ENCODE data around the gene TUBA1C. TPM values are rescaled to one million over a fixed set of nuclear protein-coding genes. Genes with fewer than 3 reads are reported as not detected.

The TUBA1C gene
- total RNA-seq, 2 donors from 2014 or later, result 600 to 684 TPM

DNA sequence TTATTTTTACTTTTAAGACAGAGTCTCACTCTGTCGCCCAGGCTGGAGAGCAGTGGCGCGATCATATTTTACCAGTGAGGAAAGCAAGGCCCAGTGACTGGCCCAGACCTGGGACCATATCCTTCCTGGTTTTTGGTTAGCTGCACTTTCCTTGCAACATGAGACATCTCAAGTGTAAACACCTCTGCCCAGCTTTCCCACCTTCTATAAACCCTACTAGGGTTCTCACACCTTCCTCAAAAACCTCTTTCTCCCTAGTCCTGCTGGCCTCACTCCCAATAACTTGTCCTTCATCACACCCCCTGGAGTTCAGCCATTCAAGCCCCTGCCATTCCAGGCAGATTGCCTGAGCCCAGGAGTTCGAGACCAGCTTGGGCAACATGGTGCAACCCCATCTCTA is 19.8 kb downstream of the TUBA1C start:
- H3K4me3 Mint-ChIP-seq, result no peak overlapping the region
- H3K27ac Mint-ChIP-seq, result no peak overlapping the region
- H3K4me1 ChIP-seq (ENCODE audit: control insufficient read depth, insufficient read depth, low read length), result peaks cover 5% of the 10 kb centered on the region
- peak; percentile 48 for DNase-seq
- H3K9me3 Mint-ChIP-seq, result peaks cover 5% of the 10 kb centered on the region
- peaks cover 19% of the 10 kb centered on the region for H3K4me1 Mint-ChIP-seq
- no peaks in the 10 kb centered on the region for H3K36me3 Mint-ChIP-seq (ENCODE audit: low read depth)
- no peak overlapping the region for H3K9ac ChIP-seq (ENCODE audit: extremely low read depth, low read length, poor library complexity, severe bottlenecking)
- no peak overlapping the region for H3K27ac ChIP-seq (ENCODE audit: low read depth, low read length)
- 92 to 93% methylated on average over 4 of the region's 4 CpGs for WGBS, 2 experiments (ENCODE audit: insufficient coverage in 1 of 2, insufficient read length in 1 of 2)
- peaks cover 19% of the 10 kb centered on the region for H3K27me3 Mint-ChIP-seq (ENCODE audit: insufficient read depth)
- H3K4me3 ChIP-seq (ENCODE audit: low read length), result no peak overlapping the region
- H3K9me3 ChIP-seq (ENCODE audit: control insufficient read depth, low read length), result no peaks in the 10 kb centered on the region
- TF ChIP-seq, protein P1, sequence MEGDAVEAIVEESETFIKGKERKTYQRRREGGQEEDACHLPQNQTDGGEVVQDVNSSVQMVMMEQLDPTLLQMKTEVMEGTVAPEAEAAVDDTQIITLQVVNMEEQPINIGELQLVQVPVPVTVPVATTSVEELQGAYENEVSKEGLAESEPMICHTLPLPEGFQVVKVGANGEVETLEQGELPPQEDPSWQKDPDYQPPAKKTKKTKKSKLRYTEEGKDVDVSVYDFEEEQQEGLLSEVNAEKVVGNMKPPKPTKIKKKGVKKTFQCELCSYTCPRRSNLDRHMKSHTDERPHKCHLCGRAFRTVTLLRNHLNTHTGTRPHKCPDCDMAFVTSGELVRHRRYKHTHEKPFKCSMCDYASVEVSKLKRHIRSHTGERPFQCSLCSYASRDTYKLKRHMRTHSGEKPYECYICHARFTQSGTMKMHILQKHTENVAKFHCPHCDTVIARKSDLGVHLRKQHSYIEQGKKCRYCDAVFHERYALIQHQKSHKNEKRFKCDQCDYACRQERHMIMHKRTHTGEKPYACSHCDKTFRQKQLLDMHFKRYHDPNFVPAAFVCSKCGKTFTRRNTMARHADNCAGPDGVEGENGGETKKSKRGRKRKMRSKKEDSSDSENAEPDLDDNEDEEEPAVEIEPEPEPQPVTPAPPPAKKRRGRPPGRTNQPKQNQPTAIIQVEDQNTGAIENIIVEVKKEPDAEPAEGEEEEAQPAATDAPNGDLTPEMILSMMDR (conservative IDR thresholded peaks at IDR 0.05), result no peak
- peaks cover 8% of the 10 kb centered on the region for H3K27me3 ChIP-seq (ENCODE audit: control insufficient read depth, insufficient read depth, low read length, poor library complexity, severe bottlenecking)
- no peaks in the 10 kb centered on the region for H3K36me3 ChIP-seq (ENCODE audit: control insufficient read depth, insufficient read depth, low read length)

DNA sequence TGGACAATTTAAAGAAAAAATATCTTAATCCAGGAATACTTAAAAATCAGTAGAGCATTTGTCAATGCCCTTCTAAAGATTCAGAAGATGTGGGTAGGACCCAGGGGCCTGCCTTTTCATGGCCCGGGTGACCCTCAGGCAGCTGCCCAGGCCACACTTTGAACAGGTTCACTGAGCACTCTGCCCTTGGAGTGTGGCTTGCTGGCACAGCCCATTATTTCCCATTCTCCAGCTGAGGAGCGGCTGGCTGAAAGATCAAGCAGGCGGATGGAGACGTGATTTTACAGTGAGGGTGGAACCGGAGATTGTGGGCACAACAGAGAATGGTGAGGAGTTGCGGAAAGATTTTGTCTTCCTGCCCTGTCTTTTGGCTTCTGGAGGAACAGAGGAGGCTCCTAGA is 23.0 kb downstream of the TUBA1C start:
- WGBS, 2 experiments (ENCODE audit: insufficient coverage in 1 of 2, insufficient read length in 1 of 2), result 62 to 66% methylated on average over 5 to 6 of the region's 6 CpGs
- H3K27me3 Mint-ChIP-seq (ENCODE audit: insufficient read depth), result peaks cover 41% of the 10 kb centered on the region

DNA sequence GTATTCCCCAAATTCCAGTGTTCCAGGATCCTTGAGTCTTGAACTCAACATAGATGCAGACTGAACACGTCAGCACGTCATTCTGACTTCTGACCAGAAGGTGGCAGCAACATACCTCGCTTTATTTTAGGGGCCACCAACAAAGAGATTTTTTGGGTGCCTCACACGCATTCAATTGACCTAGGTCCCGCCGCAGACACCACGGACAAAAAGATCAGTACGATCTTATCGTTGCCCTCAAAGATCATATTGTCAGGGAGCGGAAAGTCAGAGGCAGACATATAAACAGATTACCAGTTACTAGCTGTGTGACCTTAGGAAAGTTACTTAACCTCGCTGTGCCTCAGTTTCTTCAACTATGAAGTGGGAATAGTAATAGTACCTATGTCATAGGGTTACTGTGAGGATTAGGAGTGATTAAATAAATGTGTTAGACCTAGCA is 23.6 kb downstream of the TUBA1C start:
- H3K36me3 ChIP-seq (ENCODE audit: control insufficient read depth, insufficient read depth, low read length), result no peaks in the 10 kb centered on the region
- H3K9ac ChIP-seq (ENCODE audit: extremely low read depth, low read length, poor library complexity, severe bottlenecking), result no peak overlapping the region
- H3K4me3 Mint-ChIP-seq, result no peak overlapping the region
- peaks cover 4% of the 10 kb centered on the region for H3K4me1 ChIP-seq (ENCODE audit: control insufficient read depth, insufficient read depth, low read length)
- no peak overlapping the region for H3K4me3 ChIP-seq (ENCODE audit: low read length)
- TF ChIP-seq, protein P1 (conservative IDR thresholded peaks at IDR 0.05), result peak; percentile 93
- no peaks in the 10 kb centered on the region for H3K9me3 ChIP-seq (ENCODE audit: control insufficient read depth, low read length)
- DNase-seq, result peak; percentile 92
- peaks cover 47% of the 10 kb centered on the region for H3K27me3 Mint-ChIP-seq (ENCODE audit: insufficient read depth)
- no peaks in the 10 kb centered on the region for H3K36me3 Mint-ChIP-seq (ENCODE audit: low read depth)
- H3K4me1 Mint-ChIP-seq, result peaks cover 3% of the 10 kb centered on the region
- WGBS, 2 experiments (ENCODE audit: insufficient coverage in 1 of 2, insufficient read length in 1 of 2), result 18 to 19% methylated on average over 4 to 11 of the region's 11 CpGs
- H3K27me3 ChIP-seq (ENCODE audit: control insufficient read depth, insufficient read depth, low read length, poor library complexity, severe bottlenecking), result peaks cover 21% of the 10 kb centered on the region
- no peak overlapping the region for H3K27ac ChIP-seq (ENCODE audit: low read depth, low read length)
- H3K9me3 Mint-ChIP-seq, result peaks cover 5% of the 10 kb centered on the region
- H3K27ac Mint-ChIP-seq, result no peak overlapping the region

More for the DNA sequence above, 23.0 kb downstream of the TUBA1C start:
- H3K4me3 Mint-ChIP-seq, result no peak overlapping the region
- peaks cover 3% of the 10 kb centered on the region for H3K4me1 Mint-ChIP-seq
- Histone ChIP-seq H3K27me3 (ENCODE audit: control insufficient read depth, insufficient read depth, low read length, poor library complexity, severe bottlenecking) (peaks cover 16% of the 10 kb centered on the region), H3K9me3 (ENCODE audit: control insufficient read depth, low read length) (no peaks in the 10 kb centered on the region), H3K36me3 (ENCODE audit: control insufficient read depth, insufficient read depth, low read length) (no peaks in the 10 kb centered on the region), H3K4me1 (ENCODE audit: control insufficient read depth, insufficient read depth, low read length) (peaks cover 5% of the 10 kb centered on the region), H3K4me3 (ENCODE audit: low read length) (no peak overlapping the region), H3K27ac (ENCODE audit: low read depth, low read length) (no peak overlapping the region), H3K9ac (ENCODE audit: extremely low read depth, low read length, poor library complexity, severe bottlenecking) (no peak overlapping the region)
- peak; percentile 45 for DNase-seq
- no peak overlapping the region for H3K27ac Mint-ChIP-seq
- TF ChIP-seq, protein P1 (conservative IDR thresholded peaks at IDR 0.05), result no peak
- H3K9me3 Mint-ChIP-seq, result peaks cover 5% of the 10 kb centered on the region
- no peaks in the 10 kb centered on the region for H3K36me3 Mint-ChIP-seq (ENCODE audit: low read depth)
